Activated T-helper 9 cell treated with anti-CD3 and anti-CD28 coated beads, Interleukin-2, amount 50 U/mL, for 16 hours (primary cell): ENCODE data around the gene MDP1.
A peak's percentile ranks its signal among the peaks of the same experiment; 100 is the strongest.

Source experiments
- DNase-seq: peaks from one replicate; pipeline ENCODE4 v3.0.0-alpha.2; 2020; ENCODE audit warnings: low read depth

Gene MDP1

GRCh38 chr14:24198814-24199524, 16.9 kb downstream of the MDP1 start:
- DNase-seq, result no peak

DNA sequence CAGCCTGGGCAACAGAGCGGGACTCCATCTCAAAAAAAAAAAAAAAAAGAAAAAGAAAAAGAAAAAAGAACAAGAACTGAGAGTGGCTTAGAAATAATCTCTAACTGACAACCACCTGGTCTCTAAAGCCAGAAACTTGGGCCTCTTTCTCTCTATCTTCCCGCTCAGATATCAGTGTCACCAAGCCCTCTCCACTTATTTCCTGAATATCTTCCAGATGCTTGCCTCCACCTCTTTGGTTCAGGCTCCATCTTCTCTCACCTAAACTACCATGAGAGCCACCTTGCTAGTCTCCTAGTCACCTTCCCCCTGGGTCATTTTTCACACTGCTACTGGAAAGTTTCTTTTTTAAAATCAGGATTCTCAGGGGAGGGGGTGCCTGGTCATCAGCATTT, 18.8 kb downstream of the MDP1 start:
- DNase-seq, result no peak

- no peak for DNase-seq
Measured at GRCh38 chr14:24196071-24197055, 19.5 kb downstream of the MDP1 start.

DNA sequence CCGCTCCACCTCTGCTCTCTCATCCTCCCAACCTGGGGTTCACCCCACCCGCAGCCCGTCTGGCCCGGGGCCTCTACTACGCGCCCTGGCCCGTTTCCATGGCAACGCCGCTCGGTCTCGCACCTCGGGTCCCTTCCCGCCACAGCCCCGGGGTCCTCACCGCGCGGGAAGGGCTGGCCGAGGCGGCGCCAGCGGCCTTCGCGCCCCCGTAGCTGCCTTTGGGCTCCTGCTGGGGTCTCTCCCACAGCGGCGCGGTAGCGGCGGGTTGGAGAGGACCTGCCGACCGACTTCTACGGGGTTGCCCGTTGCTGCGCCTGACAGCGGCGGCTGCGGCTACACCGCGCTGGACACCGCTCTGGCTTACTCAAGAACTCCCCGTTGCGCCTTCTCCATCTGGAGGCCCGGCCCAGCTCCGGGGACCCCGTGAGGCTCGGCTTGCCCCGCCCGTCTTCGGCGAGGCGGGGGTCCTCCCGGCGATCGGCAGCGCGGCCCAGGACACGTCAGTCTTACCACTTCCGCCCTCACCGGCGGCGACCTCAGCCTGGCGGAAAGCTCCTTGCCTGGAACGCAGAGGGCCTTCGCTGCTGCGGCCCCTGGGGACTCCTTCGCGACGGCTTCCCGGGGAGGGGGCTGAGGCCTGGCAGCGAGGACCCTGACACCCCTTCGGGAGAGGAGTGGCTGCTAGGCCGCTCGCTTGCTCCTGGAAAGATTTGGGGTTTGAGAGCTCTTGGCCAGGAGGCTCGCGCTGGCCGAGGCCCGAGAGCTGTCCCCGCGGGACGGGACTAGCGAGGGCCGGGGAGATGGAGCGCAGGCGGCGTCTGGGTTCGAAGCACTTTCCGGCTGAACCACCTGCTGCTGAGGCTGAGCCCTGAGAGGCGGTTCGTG, 20.4 kb downstream of the MDP1 start, which contains the start of gene TM9SF1:
TM9SF1 (minus strand) TSS at position 256 of the 885 bp plus-strand sequence. CDS start 422 bp downstream, outside the sequence.
- peak; percentile 82 for DNase-seq

- no peak for DNase-seq
Measured at GRCh38 chr14:24194873-24195185, 21.0 kb downstream of the MDP1 start.

DNA sequence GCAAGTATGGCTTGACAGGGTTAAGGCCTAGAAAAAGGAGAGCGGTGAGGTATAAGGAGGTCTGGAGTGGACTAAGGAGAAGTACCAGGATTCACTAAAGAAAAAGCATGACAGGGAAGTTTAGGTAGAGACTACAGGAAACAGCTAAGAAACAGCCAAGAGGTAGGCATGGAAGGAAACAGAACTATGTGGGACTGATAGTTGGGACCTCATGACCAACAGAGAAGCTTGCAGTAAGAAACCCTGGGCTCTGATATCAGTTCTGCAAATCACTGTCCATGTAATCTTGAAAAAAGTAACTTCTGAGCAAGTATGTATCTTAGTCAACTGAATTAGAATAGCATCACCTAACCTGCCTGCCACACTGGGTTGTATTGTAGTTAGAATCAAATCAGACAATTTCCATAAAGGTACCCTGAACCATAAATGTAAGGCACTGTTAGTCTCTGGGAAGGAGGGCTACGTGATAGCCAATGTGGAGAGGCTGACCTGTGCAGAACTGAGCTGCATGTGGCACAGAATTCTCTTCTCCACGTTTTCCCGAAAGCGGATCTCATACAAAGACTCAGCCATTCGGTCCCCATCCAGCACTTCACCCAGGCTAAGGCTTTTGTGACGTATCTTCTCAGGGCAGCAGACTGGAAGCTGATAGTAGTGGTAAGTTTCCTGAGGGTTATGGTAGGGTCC, 21.5 kb downstream of the MDP1 start:
- DNase-seq, result no peak

DNA sequence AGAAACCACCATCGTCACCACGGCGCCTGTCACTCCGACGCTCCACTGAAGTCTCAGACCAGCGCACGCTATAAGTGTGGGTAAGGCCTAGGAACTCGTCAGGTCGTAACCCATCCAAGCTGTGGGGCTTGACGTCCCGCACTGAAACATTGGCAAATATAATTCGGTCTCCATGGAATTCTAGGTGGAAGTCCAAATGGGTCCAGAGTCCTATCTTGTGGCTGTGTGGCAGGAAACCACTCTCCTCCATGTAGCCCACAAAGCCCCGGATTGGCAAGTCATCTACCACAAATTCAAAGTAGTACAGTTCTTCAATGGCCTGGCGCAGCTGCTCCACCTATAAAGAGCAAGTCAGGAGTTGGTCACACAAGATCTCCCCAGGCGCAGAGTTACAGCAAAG, 22.9 kb downstream of the MDP1 start:
- DNase-seq, result no peak

DNA sequence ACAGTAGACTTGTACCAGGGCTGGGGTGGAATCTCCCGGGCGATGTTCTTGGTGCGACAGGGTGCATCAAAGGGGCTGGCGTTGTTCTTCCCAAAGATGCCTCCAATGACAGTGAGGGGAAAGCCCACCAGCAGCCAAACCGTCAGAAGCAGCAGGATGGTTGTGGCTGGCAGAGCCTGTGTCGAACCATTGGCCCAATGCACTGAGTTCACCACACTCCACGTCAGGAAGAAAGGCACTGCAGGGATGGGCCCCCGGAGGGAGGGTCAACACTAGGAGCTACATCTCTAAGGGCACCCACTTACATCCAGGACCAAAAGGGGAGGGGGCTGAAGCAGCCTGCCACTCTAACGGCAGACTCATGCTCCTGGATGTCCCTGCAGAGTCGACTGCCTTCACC, 25.4 kb downstream of the MDP1 start:
- DNase-seq, result no peak

GRCh38 chr14:24189460-24189859, 26.4 kb downstream of the MDP1 start:
- no peak for DNase-seq

GRCh38 chr14:24189059-24189375, 26.8 kb downstream of the MDP1 start:
- no peak for DNase-seq

DNA sequence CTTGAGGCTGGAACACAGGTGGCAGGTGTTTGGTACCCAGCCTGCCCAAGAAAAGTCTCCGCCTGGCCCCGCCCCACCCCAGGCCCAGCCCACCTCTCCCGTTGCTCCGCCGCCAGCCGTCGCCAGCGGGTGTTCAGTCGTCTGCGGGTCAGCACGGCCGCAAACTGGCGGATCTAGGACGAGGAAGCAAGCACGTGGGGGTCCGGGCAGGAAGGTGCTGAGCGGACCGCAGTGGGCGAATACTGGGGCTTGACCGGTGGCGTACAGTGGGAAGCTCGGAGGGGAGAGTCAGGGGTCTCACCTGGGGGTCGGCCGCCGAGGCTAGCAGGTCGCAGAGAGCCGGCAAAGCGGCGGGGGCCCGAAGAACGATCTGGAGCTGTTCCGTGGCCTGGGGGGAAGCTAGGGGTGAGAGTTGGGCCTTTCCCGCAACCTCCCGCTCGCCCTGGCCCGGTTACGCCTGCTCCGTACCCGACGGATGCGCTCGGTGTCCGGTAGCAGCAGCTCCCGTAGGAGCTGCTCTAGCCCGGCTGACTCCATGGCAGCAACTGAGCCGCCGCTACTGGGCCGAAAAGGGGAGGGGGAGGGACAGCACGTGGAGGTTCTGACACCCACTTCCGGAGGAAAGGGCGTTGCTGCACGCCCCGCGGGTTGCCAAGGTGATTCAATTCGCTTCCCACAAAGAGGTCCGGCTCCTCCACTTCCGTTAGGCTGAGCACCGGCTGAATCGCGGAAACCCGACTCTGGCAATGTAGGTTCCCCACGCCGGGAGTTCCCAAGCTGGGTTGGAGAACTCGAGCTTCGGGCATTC, 27.4 kb downstream of the MDP1 start, which contains the start of gene IPO4:
IPO4 (minus strand) TSS at position 566 of the 808 bp plus-strand sequence; CDS start at position 537, 29 bp downstream.
- peak; percentile 93 for DNase-seq

- no peak for DNase-seq
Measured at GRCh38 chr14:24187539-24187915, 28.3 kb downstream of the MDP1 start.

GRCh38 chr14:24186831-24187538, 28.9 kb downstream of the MDP1 start:
- DNase-seq, result no peak

GRCh38 chr14:24185741-24186140, 30.1 kb downstream of the MDP1 start:
- no peak for DNase-seq

- DNase-seq, result no peak
Measured at GRCh38 chr14:24185026-24185425, 30.8 kb downstream of the MDP1 start.

GRCh38 chr14:24184104-24184970, 31.5 kb downstream of the MDP1 start:
- no peak for DNase-seq

- no peak for DNase-seq
Measured at GRCh38 chr14:24183014-24183481, 32.8 kb downstream of the MDP1 start.

DNA sequence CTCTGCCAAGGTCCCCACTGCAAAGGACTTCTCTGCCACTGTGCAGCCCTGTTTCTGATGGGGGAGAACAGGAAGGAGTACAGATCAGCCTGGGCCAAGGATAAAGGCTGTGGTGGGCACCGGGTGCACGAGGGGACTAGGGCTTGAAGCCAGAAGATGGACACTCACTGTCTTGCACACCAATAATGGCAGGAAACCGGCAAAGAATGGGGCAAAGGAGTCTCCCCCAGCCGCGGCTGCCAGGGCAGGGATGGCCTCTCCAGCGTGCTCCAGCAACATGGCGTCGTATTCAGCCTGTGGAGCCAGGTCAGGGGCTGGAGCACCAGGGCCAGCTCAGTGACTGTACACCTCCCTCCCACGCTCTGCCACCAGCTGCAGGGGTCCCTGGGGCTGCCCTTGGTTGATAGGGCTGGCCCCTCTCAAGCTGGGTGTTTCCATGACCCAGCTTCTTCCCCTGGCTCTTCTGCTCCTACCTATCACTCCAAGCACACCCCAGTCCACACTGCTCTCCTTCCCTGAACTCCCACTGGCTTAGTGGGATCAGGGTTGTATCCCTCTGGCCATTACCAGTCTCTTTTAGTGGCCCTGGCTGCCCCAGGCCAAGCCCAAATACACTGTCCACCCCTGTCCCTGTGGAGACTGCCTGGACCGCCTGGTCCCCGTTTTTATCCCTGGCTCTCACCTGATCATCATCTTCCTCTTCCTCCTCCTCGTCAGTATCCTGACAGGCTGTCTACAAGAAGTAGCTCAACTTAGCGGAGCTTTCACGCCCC, 33.6 kb downstream of the MDP1 start:
- no peak for DNase-seq
